ENCODE results near the gene TMEM18.

- TF ChIP-seq ARNT (IDR thresholded peaks at IDR 0.05) (no peak), FOXK2 (IDR thresholded peaks at IDR 0.05) (no peak), SP1 (IDR thresholded peaks at IDR 0.05) (no peak)
Observed at GRCh38 chr2:685421-685820, 8.2 kb upstream of the TMEM18 start.
